GM12878 (cell line): ENCODE results near the gene ZDHHC14. TPM values are rescaled to one million over a fixed set of nuclear protein-coding genes. Genes with fewer than 3 reads are reported as not detected.

Source experiments
- ATAC-seq: fragments of 200-7000 bp; cut with Tn5 transposase; 3 replicates; pipeline ENCODE4 v1.9.1; 2020; ENCODE audit warnings: mild to moderate bottlenecking, moderate library complexity
- BruUV-seq: library from RNA; stranded (reverse); fragments of 400-500 nt; replicated peaks from 2 replicates; lab custom pipeline; 2021; lab: Mats Ljungman, UMichigan
- CTCF ChIA-PET: fragments of 300-600 bp; sonication (Branson Sonifier 250); formaldehyde crosslinking; extraction: SDS; loops from one replicate; lab custom pipeline; 2021; ENCODE audit warnings: inconsistent platforms; lab: Yijun Ruan, JAX
- POLR2A ChIA-PET: fragments of 350-600 bp; formaldehyde crosslinking; extraction: SDS; loops from one replicate; lab custom pipeline; 2021; ENCODE audit warnings: inconsistent platforms; lab: Charles Lee
- RAD21 ChIA-PET: fragments of 300-600 bp; sonication (Branson Sonifier 250); formaldehyde crosslinking; loops from one replicate; lab custom pipeline; 2023; ENCODE audit warnings: antibody characterized with exemption; ENCODE audit not compliant: unreplicated experiment; lab: Charles Lee
- SMC1A ChIA-PET: fragments of 300-600 bp; sonication (Branson Sonifier 250); formaldehyde crosslinking; loops from one replicate; lab custom pipeline; 2023; ENCODE audit not compliant: unreplicated experiment, uncharacterized antibody; lab: Charles Lee
- DNase-seq: peaks from one replicate; pipeline ENCODE4 v3.0.0-alpha.2; 2011; ENCODE audit warnings: low read depth, low spot score
- FAIRE-seq: peaks from 3 replicates; lab custom pipeline; 2011; peaks lifted over from hg19 to GRCh38; lab: Jason Lieb, UNC
- H2AFZ ChIP-seq: 2 replicates; pipeline ENCODE4 v1.6.0; 2011; ENCODE audit warnings: low read depth, low read length, control low read depth; ENCODE audit not compliant: control insufficient read depth
- H3K27ac ChIP-seq: 2 replicates; pipeline ENCODE4 v1.5.1; 2011; ENCODE audit warnings: control low read depth; ENCODE audit not compliant: control insufficient read depth, insufficient read depth
- H3K27me3 ChIP-seq, 2 experiments: replicated peaks in 1 of 2; 2 replicates each; pipeline versions ENCODE4 v1.6.0 to v1.6.1; 2011; ENCODE audit warnings: low read length in 1 of 2; ENCODE audit not compliant: control insufficient read depth in 2 of 2, insufficient read depth in 2 of 2
- H3K36me3 ChIP-seq, 2 experiments: 2 replicates each; pipeline ENCODE4 v1.5.1; 2011; ENCODE audit warnings: low read length in 1 of 2; ENCODE audit not compliant: control insufficient read depth in 2 of 2, insufficient read depth in 2 of 2
- H3K4me1 ChIP-seq: 2 replicates; pipeline ENCODE4 v1.6.1; 2011; ENCODE audit warnings: mild to moderate bottlenecking, low read length, moderate library complexity, mixed read lengths; ENCODE audit not compliant: control insufficient read depth, insufficient read depth
- H3K4me2 ChIP-seq: 2 replicates; pipeline ENCODE4 v1.6.0; 2011; ENCODE audit warnings: control low read depth; ENCODE audit not compliant: control insufficient read depth, insufficient read depth
- H3K4me3 ChIP-seq: fragments of 200-600 bp; sonication (generic); 2 replicates; pipeline ENCODE4 v1.5.1; 2016
- H3K79me2 ChIP-seq: 2 replicates; pipeline ENCODE4 v1.6.0; 2011; ENCODE audit warnings: low read length; ENCODE audit not compliant: control insufficient read depth, insufficient read depth
- H3K9ac ChIP-seq: 2 replicates; pipeline ENCODE4 v1.8.0; 2011; ENCODE audit warnings: low read length, control low read depth, mixed read lengths; ENCODE audit not compliant: control insufficient read depth, insufficient read depth
- H3K9me3 ChIP-seq: replicated peaks from 3 replicates; pipeline ENCODE4 v1.5.1; 2011; ENCODE audit warnings: mild to moderate bottlenecking, low read length; ENCODE audit not compliant: control insufficient read depth, insufficient read depth
- H4K20me1 ChIP-seq: 2 replicates; pipeline ENCODE4 v1.6.0; 2011; ENCODE audit not compliant: control insufficient read depth, insufficient read depth
- BCL11A ChIP-seq: IDR thresholded peaks from 2 replicates; pipeline ENCODE4 v1.6.1; 2011; ENCODE audit warnings: low read depth, low read length
- CEBPZ ChIP-seq: fragments of 150-350 bp; IDR thresholded peaks from 2 replicates; pipeline ENCODE4 v1.6.1; 2016; ENCODE audit warnings: low read depth, low read length
- CHD4 ChIP-seq: fragments of 200-600 bp; sonication (generic); IDR thresholded peaks from 2 replicates; pipeline ENCODE4 v1.6.1; 2016; ENCODE audit warnings: mild to moderate bottlenecking
- CREM ChIP-seq: IDR thresholded peaks from 2 replicates; pipeline ENCODE4 v1.6.1; 2014; ENCODE audit warnings: antibody characterized with exemption, low read depth
- FOXK2 ChIP-seq: fragments of 450-650 bp; IDR thresholded peaks from 2 replicates; pipeline ENCODE4 v1.6.1; 2017; ENCODE audit warnings: mild to moderate bottlenecking, moderate library complexity
- GABPA ChIP-seq: IDR thresholded peaks from 2 replicates; pipeline ENCODE4 v1.6.1; 2014; ENCODE audit warnings: antibody characterized with exemption, low read depth, mild to moderate bottlenecking, inconsistent platforms
- MTA2 ChIP-seq: fragments of 450-650 bp; IDR thresholded peaks from 2 replicates; pipeline ENCODE4 v1.6.1; 2016; ENCODE audit warnings: low read depth, mild to moderate bottlenecking, moderate library complexity
- MXI1 ChIP-seq: fragments of 150-350 bp; IDR thresholded peaks from 2 replicates; pipeline ENCODE4 v1.6.1; 2011; ENCODE audit warnings: low read depth, mild to moderate bottlenecking, inconsistent platforms, low read length, improper control_type of control experiment
- NFIC ChIP-seq: IDR thresholded peaks from 2 replicates; pipeline ENCODE4 v1.6.1; 2012; ENCODE audit warnings: low read depth, mild to moderate bottlenecking, inconsistent platforms, low read length, moderate library complexity
- NR2F1 ChIP-seq: fragments of 450-650 bp; conservative IDR thresholded peaks from 2 replicates; pipeline ENCODE4 v1.6.1; 2017; ENCODE audit warnings: mild to moderate bottlenecking
- PML ChIP-seq: IDR thresholded peaks from 2 replicates; pipeline ENCODE4 v1.6.1; 2012; ENCODE audit warnings: low read length, inconsistent platforms
- RCOR1 ChIP-seq: conservative IDR thresholded peaks from 2 replicates; pipeline ENCODE4 v1.6.1; 2012; ENCODE audit warnings: low read depth, low read length, improper control_type of control experiment
- SMAD5 ChIP-seq: IDR thresholded peaks from 2 replicates; pipeline ENCODE4 v1.6.1; 2016; ENCODE audit warnings: antibody characterized with exemption, low read depth
- SRF ChIP-seq, 2 experiments: IDR thresholded peaks; 2 replicates each; pipeline ENCODE4 v1.6.1; 2011; ENCODE audit warnings: low read depth in 2 of 2, low read length in 2 of 2, mild to moderate bottlenecking in 1 of 2, moderate library complexity in 1 of 2
- STAT1 ChIP-seq: fragments of 450-650 bp; conservative IDR thresholded peaks from 2 replicates; pipeline ENCODE4 v1.6.1; 2014; ENCODE audit warnings: antibody characterized with exemption, mild to moderate bottlenecking
- STAT3 ChIP-seq: IDR thresholded peaks from 2 replicates; pipeline ENCODE4 v1.6.1; 2011; ENCODE audit warnings: low read depth, low read length, improper control_type of control experiment
- SUPT20H ChIP-seq: IDR thresholded peaks from 2 replicates; pipeline ENCODE4 v1.6.1; 2011; ENCODE audit warnings: low read depth, mild to moderate bottlenecking, low read length, moderate library complexity, borderline replicate concordance; ENCODE audit not compliant: control insufficient read depth
- WRNIP1 ChIP-seq: IDR thresholded peaks from 2 replicates; pipeline ENCODE4 v1.6.1; 2011; ENCODE audit warnings: low read depth, low read length, improper control_type of control experiment, borderline replicate concordance
- YBX1 ChIP-seq: fragments of 450-650 bp; IDR thresholded peaks from 2 replicates; pipeline ENCODE4 v1.6.1; 2016; ENCODE audit warnings: antibody characterized with exemption
- ZSCAN29 ChIP-seq: fragments of 450-650 bp; IDR thresholded peaks from 2 replicates; pipeline ENCODE4 v1.6.1; 2017; ENCODE audit warnings: mild to moderate bottlenecking, moderate library complexity
- WGBS: methylation state at CpG from one replicate; pipeline ENCODE4 v1.1.6; 2016; ENCODE audit warnings: low lambda C conversion rate; ENCODE audit not compliant: insufficient replicate concordance, insufficient coverage; ENCODE audit errors: missing lambda C conversion rate; 5-methylcytosine and 5-hydroxymethylcytosine counted together
- in situ Hi-C: fragments of 300-500 bp; cut with MboI; formaldehyde crosslinking; loops from 9 replicates; pipeline ENCODE4 v1.14.3; 2018; ENCODE audit warnings: mixed read lengths
- intact Hi-C: fragments of 100-400 bp; cut with micrococcal nuclease; formaldehyde crosslinking; loops from one replicate; pipeline ENCODE4 v1.14.2; 2022; ENCODE audit not compliant: unreplicated experiment
- polyA plus RNA-seq, 11 experiments: library from polyadenylated mRNA; depleted of rRNA in 4 of 11; unstranded in 6 of 11; stranded (reverse) in 5 of 11; fragments of >200 nt; fragmentation: Nextera tagmentation in 4 of 11; fragmentation: Illumina TruSeq in 1 of 11; extraction: Ambion mirVana in 4 of 11; extraction: Trizol in 1 of 11; gene quantifications; 1 replicate in 1 of 11; 2 replicates in 10 of 11; pipeline versions ENCODE4 v1.2.1 to v1.2.3, GENCODE V29; 2011 to 2016; ENCODE audit warnings: inconsistent platforms in 2 of 11, missing spikeins in 2 of 11, low read depth in 1 of 11
- total RNA-seq, 4 experiments: library from RNA; depleted of rRNA in 3 of 4; stranded (reverse); fragments of >200 nt in 3 of 4; fragmentation: Illumina TruSeq in 1 of 4; extraction: Trizol in 1 of 4; gene quantifications; 2 replicates each; pipeline versions ENCODE4 v1.2.1 to v1.2.3, GENCODE V29; 2013 to 2021
- TF ChIP-seq, protein P1 (sequence below): IDR thresholded peaks from 2 replicates; pipeline ENCODE4 v1.6.1; 2011; ENCODE audit warnings: borderline replicate concordance, low read depth, mild to moderate bottlenecking, moderate library complexity, low read length; ENCODE audit not compliant: insufficient read depth, poor library complexity, severe bottlenecking

ZDHHC14 gene
- total and polyA plus RNA-seq, 10 of the 15 experiments (the other 5 are each of a cell fraction or from before 2014, with no cell fraction given), result 0.15 to 16.0 (median 0.76) TPM; not detected in 1

- in situ Hi-C loops (no loop called here), intact Hi-C loops (loop anchor here (1.0 to 5.0 kb wide), 5 partner anchors 18 to 121 kb away; partner anchors contain the start of genes TMEM242 and ZDHHC14)
- WGBS, result 22% methylated on average over 6 of the region's 6 CpGs
- Histone ChIP-seq H2AFZ (no peak overlapping the region), H3K27ac (no peak overlapping the region), H3K4me3 (no peak overlapping the region), H3K36me3 (no peaks in the 10 kb centered on the region), H3K4me2 (0 out of 2 replicates have a peak overlapping the region, but pooled peaks have one; percentile 30), H3K9me3 (peaks cover 22% of the 10 kb centered on the region), H3K27me3 (no peaks in the 10 kb centered on the region), H4K20me1 (no peaks in the 10 kb centered on the region), H3K9ac (no peak overlapping the region), H3K4me1 (0 out of 2 replicates have a peak, but pooled peaks cover 3% of the 10 kb centered on the region), H3K79me2 (no peaks in the 10 kb centered on the region)
- SMC1A ChIA-PET, result interaction anchor here (0.6 to 10.8 kb wide), 15 partner anchors 10 to 126 kb away, joined by 3 to 88 read pairs (median 4); partner anchors contain the start of gene TMEM242
- CTCF ChIA-PET, result interaction anchor here (0.9 to 1.5 kb wide), 5 partner anchors 11 to 116 kb away, joined by 3 read pairs; no protein-coding TSS in a partner anchor
- DNase-seq, result peak; percentile 80
- no TSS peak for BruUV-seq
- RAD21 ChIA-PET, result interaction anchor here (0.7 to 1.6 kb wide), 7 partner anchors 13 to 223 kb away, joined by 3 to 10 read pairs (median 6); partner anchors contain the start of gene TMEM242
- peak; percentile 89 for FAIRE-seq
- POLR2A ChIA-PET, result interaction anchor here (0.7 to 1.4 kb wide), 5 partner anchors 10 to 21 kb away, joined by 3 to 5 read pairs (median 3); no protein-coding TSS in a partner anchor
- peak; percentile 97 for ATAC-seq
- TF ChIP-seq YBX1, result no peak
- TF ChIP-seq STAT3, result peak; percentile 82; the same call in 1 of the 2 replicates
- no peak for TF ChIP-seq STAT1
- peak; percentile 81 for TF ChIP-seq BCL11A
- TF ChIP-seq ZSCAN29, result no peak
- peak; percentile 86 for TF ChIP-seq NFIC
- TF ChIP-seq SUPT20H, result no peak
- TF ChIP-seq NR2F1, result peak; percentile 83
- no peak for TF ChIP-seq RCOR1
- TF ChIP-seq MXI1, result 0 out of 2 replicates have a peak, but pooled peaks have one; percentile 17
- no peak for TF ChIP-seq WRNIP1
- TF ChIP-seq CHD4, result no peak
- TF ChIP-seq SMAD5, result no peak
- TF ChIP-seq, protein P1, sequence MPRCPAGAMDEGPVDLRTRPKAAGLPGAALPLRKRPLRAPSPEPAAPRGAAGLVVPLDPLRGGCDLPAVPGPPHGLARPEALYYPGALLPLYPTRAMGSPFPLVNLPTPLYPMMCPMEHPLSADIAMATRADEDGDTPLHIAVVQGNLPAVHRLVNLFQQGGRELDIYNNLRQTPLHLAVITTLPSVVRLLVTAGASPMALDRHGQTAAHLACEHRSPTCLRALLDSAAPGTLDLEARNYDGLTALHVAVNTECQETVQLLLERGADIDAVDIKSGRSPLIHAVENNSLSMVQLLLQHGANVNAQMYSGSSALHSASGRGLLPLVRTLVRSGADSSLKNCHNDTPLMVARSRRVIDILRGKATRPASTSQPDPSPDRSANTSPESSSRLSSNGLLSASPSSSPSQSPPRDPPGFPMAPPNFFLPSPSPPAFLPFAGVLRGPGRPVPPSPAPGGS, result no peak
- TF ChIP-seq FOXK2, result no peak
- 0 out of 2 replicates have a peak, but pooled peaks have one; percentile 30 for TF ChIP-seq CREM
- TF ChIP-seq SRF (IDR thresholded peaks at IDR 0.05; ENCODE audit: low read depth in 2 of 2, low read length in 2 of 2), result no peak
- TF ChIP-seq PML, result no peak
- no peak for TF ChIP-seq CEBPZ
- 0 out of 2 replicates have a peak, but pooled peaks have one; percentile 15 for TF ChIP-seq GABPA
- TF ChIP-seq MTA2, result peak; percentile 86
These were observed 62.2 kb downstream of the ZDHHC14 start for GRCh38 chr6:157443066-157443800.
